Activated CD8-positive, alpha-beta memory T cell treated with anti-CD3 and anti-CD28 coated beads for 48 hours (primary cell): ENCODE results near the gene EPHB2.

Source experiments
- DNase-seq, 3 experiments: peaks; one replicate each; pipeline ENCODE4 v3.0.0-alpha.2; 2020; ENCODE audit warnings: low read depth in 2 of 3, low spot score in 2 of 3

Gene EPHB2

DNA sequence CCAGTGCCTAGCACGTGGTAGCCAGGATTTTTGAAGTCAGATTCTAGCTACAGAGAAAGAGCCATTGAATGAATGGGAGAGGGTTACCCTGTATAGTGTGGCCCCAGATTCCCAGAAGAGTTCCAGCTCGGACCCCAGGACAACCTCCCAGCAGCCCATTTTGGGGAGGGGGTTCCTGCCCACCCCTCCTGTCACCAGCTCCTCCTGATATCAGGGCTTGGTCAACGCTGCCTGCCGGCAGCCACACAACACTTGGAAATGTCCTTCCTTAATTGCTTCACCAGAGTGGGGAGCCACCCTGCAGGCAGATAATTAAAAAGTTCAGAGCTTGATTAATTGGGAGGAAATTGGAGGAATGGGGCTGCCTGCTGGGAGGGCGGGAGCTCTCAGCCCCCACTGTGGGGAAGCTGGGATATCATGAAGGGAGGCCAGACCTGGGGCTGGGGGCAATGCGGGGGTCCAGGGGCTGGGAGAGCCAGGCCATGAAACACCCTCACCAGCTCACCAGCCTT is 141.6 kb downstream of the EPHB2 start:
- DNase-seq: no peak

DNA sequence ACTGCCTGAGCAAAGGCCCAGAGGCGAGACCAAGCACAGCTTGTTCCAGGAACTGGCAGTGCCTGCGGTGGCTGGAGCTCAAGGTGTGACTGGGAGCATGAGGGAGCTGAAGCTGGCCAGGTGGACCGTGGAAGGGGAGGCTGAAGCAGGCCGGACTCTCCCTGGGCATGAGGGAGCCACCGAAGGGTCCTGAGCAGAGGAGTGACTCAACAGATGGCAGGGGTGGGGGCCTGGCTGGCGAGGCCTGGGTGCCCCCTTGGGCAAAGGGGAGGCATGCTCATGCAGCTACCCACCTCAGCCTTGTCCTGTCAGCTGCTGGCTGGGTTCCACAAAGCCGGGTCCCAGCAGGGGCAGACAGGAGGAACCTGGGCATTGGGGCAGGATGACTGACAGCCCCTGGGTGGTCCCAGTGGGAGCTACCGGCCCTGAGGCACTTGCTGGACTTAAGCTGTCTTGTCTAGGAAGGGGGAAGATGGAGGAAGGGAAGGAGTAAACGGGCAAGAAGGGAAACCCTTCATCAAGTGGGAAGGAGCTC is 143.1 kb downstream of the EPHB2 start:
- no peak for DNase-seq

DNA sequence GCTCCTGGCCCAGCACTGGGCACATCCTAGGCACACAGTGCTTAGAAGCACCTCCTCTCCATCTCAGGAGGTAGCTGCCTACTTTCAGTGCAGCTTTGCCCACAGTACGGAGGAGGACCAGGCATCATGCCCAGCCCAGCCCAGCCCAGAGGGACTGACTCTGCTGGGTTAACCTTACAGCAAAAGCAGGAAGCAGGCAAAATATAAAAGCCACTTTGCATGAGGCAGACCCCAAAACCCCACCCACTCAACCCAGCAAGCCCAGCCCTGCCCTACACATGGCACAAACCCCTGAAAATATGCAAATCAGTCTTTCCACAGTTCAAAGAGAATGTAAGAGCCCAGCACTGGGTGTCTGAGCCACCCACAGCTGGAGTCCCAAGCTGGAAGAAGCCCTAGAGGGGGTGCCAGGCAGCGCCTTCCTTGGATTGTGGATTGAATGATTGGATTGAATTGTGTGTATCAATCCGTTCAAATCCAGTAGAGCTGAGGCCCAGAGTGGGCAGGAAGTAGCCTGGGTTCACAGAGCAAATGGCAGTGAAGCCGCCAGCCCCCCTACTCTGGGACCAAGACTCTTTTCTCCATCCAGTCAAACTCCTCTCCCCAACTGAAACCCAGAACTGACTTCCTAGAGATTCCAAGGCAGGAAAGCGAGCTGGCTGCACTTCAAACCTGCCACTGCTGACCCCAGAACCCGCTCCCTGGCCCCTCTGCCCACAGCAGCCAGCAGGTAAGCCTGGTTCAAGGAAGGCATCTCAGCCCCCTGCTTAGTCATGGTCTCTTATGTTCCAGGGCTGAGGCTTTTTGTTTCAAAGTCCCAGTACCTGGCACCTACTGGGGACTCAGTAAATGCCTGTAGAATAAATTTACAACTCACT is 144.3 kb downstream of the EPHB2 start:
- no peak for DNase-seq

DNA sequence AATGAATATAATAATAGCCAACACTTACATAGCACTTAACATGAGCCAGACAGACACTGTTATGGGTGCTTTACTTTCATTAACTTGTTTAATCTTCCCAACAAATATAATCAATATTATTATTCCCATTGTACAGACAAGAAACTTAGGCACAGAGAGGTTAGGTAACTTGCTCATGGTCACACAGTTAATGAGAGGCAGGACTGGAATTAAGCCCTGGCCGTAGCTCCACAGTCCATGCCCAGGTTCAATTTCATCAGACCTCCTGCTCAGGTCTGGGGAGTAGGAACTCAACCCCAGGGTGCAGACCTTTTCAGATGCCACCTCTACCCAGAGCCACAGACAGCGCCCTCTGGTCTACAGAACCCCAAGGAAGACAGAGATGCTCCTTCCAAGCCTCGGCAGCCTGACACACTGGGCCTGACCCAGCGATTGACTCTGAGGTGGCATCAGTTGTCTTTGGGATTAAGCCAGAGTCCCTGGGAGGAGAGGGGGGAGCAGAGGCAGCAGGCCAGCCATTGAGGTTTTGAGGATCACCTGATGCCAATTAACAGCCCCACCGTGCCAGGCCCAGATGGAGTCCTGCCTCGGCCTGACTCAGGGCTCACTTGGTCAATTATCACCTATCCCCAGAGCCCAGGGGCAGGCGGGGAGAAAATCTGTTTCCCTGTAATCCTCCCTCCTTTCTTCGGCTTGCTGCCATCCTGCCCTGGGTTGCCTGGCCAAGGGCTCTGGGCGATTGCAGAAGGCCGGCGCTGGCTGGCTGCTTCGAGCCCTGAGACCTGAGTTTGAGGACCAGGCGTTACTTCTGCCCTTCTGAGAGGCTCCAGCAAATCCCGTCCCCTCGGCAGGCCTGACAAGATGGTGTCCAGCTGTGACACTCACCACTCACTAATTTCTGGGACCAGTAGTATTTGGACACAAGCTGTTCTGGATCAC is 145.3 kb downstream of the EPHB2 start:
- DNase-seq: no peak

DNA sequence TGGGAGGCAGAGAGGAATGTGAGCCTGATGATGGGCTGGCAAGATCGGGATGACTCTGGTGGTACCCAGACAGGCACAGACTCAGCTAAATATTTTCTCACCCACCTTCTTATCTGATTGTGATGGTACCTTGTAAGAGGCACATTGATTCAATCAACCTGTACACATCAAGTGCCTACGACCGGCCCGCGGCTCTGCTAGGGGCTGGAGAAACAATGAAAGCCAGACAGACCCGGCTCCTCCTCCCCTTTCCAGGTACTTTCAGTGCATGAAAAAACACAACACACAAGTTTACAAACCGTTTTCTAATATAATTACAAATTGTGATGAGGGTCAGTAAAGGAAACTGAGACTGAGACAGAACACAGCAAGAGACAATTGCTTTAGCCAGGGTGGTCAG is 147.0 kb downstream of the EPHB2 start:
- DNase-seq: no peak

DNA sequence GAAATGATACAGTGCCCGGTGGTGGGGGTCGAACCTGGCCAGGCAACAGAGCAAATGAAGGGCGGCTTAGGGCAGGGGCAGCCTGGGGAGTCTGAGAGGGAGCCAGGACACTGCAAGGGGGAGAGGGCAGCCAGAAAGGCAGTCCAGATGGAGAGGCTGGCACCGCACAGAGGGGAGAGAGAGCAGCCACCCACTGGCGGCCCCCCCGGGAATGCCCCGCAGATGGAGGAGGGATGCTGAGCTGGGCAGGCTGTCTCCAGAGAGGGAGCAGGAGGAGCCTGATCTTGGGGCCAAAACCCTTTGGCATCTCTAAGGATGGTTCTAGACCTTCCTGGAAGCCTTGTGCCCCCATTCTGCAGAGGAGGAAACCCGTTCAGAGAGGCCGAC is 149.8 kb downstream of the EPHB2 start:
- no peak for DNase-seq

DNA sequence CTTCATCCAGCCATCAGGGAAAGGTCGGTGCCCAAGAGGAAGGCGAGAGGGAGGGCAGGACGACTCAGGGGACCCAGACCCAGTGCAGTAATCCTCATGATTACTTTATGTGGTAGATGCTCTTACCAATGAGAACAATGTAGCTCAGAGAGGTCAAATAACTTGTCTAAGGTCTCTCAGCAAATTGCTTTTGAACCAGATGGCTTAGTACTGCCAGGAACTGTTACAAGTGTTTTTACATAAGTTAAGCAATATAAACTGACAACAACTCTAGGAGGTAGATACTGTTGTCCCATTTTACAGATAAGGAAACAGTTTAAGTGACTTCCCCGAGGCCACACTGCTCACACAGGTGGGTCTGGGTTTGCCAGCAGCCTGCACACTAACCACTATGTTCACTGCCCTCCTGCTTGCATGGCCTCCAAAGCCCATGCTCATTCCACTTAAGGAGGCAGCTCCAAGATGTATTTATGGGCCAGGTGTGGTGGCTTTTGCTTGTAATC is 150.3 kb downstream of the EPHB2 start:
- no peak for DNase-seq

DNA sequence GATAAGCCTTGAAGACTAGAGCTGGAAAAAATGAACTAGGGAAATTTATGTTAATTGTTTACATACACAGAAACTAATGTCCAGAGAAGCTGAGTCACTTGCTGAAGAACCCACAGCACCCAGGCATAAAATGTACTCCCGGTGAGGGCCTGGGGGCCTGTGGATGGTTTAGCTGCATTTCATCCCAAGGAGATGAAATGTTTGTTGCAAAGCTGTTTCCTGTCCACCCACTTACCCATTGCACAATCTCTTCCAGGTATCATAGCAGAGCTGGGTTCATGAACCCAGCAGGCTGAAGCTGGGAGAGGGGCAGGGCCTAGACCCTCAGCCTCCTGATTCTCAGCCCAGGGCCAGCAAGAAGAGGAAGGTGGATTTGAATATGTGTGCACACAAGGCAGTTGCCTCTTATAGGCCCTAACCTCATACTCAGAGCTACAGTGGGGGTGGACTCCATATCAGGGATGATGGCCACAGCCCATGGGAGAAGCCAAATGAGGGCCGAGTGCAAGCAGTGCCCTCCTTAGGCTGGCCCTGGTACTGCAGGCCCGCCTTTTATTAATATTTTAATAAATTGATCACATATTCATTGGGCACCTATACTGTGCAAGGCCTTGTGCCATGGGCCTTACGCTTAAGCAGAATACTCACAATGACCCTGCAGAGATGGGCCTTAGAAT is 151.3 kb downstream of the EPHB2 start:
- DNase-seq: no peak

DNA sequence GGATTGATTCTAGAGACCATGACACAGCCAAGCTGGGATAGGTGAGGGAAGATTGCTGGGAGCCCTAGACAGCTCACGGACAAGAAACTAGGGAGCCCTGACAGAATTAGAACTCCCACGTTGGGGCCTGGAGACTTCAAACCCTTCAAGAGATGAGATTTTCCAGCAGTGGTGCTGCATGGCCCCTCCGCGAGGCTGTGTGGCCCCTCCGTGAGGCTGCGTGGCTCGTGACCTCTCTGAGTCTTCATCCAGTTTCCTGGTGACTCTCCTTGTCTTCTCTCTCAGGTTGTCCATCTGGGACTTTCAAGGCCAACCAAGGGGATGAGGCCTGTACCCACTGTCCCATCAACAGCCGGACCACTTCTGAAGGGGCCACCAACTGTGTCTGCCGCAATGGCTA is 152.1 kb downstream of the EPHB2 start:
- no peak for DNase-seq

DNA sequence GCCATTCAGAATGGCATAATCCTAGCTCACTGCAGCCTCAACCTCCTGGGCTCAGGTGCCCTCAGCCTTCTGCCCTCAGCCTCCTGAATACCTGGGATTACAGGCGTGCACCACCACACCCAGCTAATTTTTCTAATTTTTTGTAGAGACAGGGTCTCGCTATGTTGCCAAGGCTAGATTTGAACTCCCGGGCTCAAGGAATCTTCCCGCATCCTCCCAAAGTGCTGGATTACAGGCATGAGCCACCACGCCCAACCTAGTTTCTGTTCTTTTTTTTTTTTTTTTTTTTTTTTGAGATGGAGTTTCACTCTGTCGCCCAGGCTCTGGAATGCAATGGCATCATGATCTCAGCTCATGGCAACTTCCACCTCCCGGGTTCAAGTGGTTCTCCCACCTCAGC is 153.1 kb downstream of the EPHB2 start:
- no peak for DNase-seq

DNA sequence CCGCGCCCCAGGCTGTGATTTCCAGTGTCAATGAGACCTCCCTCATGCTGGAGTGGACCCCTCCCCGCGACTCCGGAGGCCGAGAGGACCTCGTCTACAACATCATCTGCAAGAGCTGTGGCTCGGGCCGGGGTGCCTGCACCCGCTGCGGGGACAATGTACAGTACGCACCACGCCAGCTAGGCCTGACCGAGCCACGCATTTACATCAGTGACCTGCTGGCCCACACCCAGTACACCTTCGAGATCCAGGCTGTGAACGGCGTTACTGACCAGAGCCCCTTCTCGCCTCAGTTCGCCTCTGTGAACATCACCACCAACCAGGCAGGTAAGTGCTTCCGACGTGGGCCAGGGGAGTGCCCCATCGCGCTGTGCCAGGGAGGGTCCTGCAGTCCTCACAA is 154.2 kb downstream of the EPHB2 start:
- no peak for DNase-seq

DNA sequence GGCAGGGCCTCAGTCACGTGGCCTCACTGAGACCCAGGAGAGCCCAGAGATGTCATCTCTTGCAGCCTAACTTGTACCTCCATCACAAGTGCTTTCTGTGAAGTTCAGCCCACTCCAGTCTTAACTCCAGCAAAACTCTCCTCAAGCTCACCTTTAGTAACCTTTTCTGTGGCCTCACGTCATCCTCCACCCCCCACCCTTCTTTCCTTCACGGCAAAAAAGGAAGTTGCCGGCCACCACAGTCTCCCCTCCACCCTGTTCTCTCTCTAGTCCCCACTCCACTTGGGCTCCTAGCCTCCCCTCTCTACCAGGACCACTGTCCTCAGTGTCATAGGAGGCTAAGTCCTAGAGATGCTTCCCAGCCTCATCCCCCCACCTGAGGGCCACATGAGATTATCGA is 155.1 kb downstream of the EPHB2 start:
- DNase-seq: no peak

DNA sequence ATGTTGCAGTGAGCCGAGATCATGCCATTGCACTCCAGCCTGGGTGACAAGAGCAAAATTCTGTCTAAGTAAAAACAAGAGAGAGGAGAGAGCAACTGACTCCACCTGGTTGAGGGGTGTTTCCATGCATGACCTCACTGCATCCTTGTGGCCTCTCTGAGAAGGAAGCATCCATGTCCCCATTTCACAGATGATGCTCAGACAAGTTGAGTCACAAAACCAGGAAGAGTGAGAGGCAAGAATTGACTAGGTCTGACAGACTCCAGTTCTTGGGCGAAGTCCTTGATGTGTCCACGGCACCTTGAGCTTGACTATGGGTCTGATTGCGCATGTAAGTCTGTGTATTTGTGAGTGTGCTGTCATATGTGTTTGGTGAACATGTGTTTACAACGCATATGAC is 156.2 kb downstream of the EPHB2 start:
- no peak for DNase-seq

DNA sequence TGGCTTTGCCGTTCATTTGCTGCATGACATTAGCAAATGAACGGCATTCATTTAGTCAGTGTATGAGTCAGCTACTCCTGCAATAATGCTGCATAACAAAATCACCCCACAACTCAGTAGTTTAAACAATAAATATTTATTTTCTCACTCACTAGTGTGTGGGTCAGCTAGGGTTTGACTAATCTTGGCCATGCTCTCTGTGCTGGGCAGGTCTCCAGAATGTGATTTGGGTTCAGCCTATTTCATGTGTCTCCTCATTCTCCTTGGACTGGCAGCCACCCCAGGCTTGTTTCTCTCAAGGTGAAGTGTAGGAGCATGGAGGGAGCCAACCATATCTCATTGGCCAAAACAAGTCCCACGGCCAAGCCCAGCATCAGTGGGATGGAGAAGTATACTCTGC is 157.7 kb downstream of the EPHB2 start:
- DNase-seq: no peak

DNA sequence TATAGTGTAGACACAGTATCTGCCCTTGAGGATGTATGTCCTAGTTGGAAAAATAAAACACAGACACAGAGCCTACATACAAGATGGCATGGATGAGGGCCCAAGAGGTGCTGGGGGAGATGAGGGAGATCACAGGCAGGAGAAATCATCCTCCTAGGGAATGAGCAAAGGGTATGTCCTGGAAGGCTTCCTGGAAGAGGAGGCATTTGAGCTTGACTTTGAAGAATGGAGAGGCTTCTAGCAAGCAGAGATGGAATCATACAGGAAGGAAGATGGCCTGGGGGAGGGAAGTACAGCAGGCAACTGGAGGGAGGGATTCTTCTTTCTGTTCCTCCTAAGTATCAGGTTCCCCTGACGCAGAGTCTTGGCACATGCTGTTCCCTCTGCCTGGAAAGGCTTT is 158.7 kb downstream of the EPHB2 start:
- no peak for DNase-seq

DNA sequence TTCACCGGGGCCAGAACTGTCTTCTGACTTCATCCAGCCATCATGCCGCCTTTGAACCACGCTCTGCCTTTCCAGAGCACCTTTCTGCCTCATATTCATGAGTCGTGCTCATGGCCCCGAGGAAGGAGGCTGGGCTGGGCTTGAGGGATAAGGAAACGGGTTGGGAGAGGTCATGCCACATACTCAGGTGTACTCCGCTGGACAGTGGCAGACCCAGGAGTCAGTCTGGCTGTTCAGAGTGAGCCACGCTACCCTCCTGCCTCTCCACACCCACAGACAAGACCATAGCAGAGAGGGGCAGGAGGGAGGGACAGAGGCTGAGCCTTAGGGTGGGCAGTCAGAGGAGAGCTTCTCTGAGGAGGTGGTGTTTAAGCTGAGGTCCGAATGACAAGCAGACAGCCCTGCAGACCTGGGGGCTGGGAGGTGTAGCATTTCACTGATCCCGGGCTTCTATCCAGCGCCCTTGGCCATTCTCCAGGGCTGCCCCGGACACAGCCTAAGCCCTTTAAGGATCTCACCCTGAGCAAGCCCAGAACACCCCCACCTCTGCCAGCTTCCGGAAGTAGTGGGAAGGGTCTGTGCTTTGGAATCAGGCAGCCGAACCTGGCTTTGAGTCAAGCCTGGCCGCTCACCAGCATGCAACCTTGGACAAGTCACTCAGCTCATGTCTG is 159.7 kb downstream of the EPHB2 start:
- no peak for DNase-seq

DNA sequence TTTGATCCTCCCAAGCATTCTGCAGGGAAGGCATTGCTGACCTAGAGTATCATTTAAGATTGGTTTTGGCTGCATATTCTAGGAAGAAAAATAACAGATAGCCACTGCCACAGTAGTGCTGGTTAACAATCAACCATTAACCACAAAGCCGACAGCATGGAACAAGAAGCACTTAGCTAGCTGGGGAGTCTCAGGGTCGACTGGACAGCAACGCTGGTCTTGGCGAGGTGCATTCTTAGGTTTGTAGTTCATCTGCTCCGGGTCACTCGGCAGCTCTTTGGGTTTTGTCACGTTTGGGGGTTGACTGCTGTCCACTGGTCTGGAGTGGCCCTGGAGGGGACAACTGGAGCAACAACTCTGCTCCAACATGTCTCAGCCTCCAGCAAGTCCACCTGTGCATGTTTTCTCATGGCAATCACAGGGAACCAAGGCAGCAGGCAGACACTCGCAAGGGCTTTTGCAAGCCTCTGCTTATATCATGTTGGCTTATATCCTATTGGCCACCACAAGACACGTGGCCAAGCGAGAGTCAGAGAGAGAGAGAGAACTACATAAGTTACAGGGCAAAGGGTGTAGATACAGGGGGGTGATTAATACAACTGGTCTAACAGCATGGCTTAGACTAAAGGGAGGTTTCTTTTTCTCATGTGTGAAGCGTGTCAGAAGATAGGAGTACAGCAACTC is 162.5 kb downstream of the EPHB2 start:
- DNase-seq: no peak

DNA sequence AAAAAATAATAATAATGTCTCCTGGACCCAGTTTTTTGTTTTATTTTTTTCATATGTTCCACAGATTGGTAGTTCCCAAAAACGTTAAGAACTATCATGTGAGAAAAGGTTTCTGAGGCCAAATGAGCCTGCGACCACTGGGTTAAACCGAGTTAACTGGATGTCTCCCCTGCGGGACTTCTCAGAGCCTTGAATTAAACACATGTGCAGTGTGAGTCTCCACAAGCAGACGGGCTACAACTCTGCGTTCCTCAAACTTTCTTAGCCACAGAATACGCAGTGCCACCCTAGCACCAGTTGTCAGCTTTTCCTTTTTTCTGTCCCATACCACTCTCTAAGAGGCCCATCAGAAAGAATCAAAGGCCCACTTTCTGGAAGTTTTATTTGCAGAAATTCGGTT is 164.1 kb downstream of the EPHB2 start:
- DNase-seq: no peak

DNA sequence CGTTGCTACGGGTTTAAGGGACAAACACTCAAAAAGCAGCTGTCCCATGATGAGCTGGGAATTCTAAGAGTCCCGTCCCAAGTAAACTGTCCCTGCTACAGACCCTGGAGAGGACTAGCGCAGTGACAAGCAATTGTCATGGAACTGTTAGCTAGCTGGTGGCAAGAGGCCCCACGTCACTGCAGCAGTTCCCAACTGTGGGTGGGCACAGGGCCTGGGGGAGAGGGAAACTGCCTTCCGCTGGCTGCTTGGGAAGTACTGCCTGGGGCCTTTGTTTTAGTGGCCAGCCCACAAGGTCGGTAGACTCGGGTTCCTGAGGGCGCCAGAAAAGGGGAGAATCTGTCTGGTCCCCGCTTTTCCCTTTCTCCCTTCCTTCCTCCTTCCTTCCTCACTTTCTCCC is 164.6 kb downstream of the EPHB2 start:
- no peak for DNase-seq

DNA sequence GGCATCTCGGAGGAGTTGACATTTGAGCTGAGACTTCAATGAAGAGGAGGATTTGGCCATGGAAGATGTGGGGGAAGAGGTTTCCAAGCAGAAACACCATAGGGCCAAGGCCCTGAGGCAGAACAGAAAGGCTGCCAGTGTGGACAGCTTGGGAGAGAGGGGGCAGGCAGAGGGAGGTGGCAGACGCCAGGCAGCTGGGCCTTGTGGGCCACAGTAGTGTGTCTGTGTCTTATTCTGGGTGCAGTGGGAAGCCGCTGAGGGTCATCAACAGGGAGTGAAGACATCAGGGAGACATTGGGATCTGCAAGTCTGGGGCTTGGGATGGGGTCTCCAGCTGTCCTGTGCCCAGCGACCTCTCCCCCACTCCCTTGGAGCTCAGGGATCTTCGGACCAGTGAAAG is 165.2 kb downstream of the EPHB2 start:
- DNase-seq: no peak
